ENCODE measurements around the gene SOCS6. TPM values are rescaled to one million over a fixed set of nuclear protein-coding genes. Genes with fewer than 3 reads are reported as not detected.
A peak's percentile ranks its signal among the peaks of the same experiment; 100 is the strongest.

Gene SOCS6
- total RNA-seq, 1 donor from 2014 or later, result 39.0 TPM

- no peak for DNase-seq (ENCODE audit: low spot score, unreplicated experiment)
- no peaks in the 10 kb centered on the region for H3K27me3 Mint-ChIP-seq
- no peak for TF ChIP-seq CTCF (IDR thresholded peaks at IDR 0.05; ENCODE audit: unreplicated experiment)
- peaks cover 55% of the 10 kb centered on the region for H3K4me1 Mint-ChIP-seq (ENCODE audit: low read depth)
- no peak overlapping the region for H3K4me3 Mint-ChIP-seq (ENCODE audit: low read depth)
- peaks cover 3% of the 10 kb centered on the region for H3K36me3 Mint-ChIP-seq (ENCODE audit: insufficient read depth)
- no peaks in the 10 kb centered on the region for H3K9me3 Mint-ChIP-seq (ENCODE audit: low read depth)
- peak overlapping the region; percentile 63 for H3K27ac Mint-ChIP-seq
Observed at GRCh38 chr18:70294471-70295191, 5.8 kb downstream of the SOCS6 start.

- TF ChIP-seq CTCF (IDR thresholded peaks at IDR 0.05; ENCODE audit: unreplicated experiment), result no peak
- Mint-ChIP-seq H3K4me3 (ENCODE audit: low read depth) (no peak overlapping the region), H3K36me3 (ENCODE audit: insufficient read depth) (peaks cover 3% of the 10 kb centered on the region), H3K27me3 (no peaks in the 10 kb centered on the region), H3K27ac (no peak overlapping the region), H3K9me3 (ENCODE audit: low read depth) (no peaks in the 10 kb centered on the region), H3K4me1 (ENCODE audit: low read depth) (peaks cover 50% of the 10 kb centered on the region)
- DNase-seq (ENCODE audit: low spot score, unreplicated experiment), result no peak
Observed at GRCh38 chr18:70295192-70296188, 6.6 kb downstream of the SOCS6 start.

- Mint-ChIP-seq H3K4me1 (ENCODE audit: low read depth) (peaks cover 42% of the 10 kb centered on the region), H3K27ac (peak overlapping the region; percentile 91), H3K27me3 (no peaks in the 10 kb centered on the region), H3K4me3 (ENCODE audit: low read depth) (no peak overlapping the region), H3K36me3 (ENCODE audit: insufficient read depth) (peaks cover 2% of the 10 kb centered on the region), H3K9me3 (ENCODE audit: low read depth) (no peaks in the 10 kb centered on the region)
- no peak for TF ChIP-seq CTCF (IDR thresholded peaks at IDR 0.05; ENCODE audit: unreplicated experiment)
- no peak for DNase-seq (ENCODE audit: low spot score, unreplicated experiment)
Observed at GRCh38 chr18:70296289-70296688, 7.4 kb downstream of the SOCS6 start.

GRCh38 chr18:70296781-70297180, 7.9 kb downstream of the SOCS6 start:
- no peak for TF ChIP-seq CTCF (IDR thresholded peaks at IDR 0.05; ENCODE audit: unreplicated experiment)
- H3K9me3 Mint-ChIP-seq (ENCODE audit: low read depth), result no peaks in the 10 kb centered on the region
- peak overlapping the region; percentile 58 for H3K27ac Mint-ChIP-seq
- peaks cover 38% of the 10 kb centered on the region for H3K4me1 Mint-ChIP-seq (ENCODE audit: low read depth)
- no peak for DNase-seq (ENCODE audit: low spot score, unreplicated experiment)
- no peaks in the 10 kb centered on the region for H3K27me3 Mint-ChIP-seq
- no peak overlapping the region for H3K4me3 Mint-ChIP-seq (ENCODE audit: low read depth)
- peaks cover 2% of the 10 kb centered on the region for H3K36me3 Mint-ChIP-seq (ENCODE audit: insufficient read depth)

GRCh38 chr18:70299393-70299792, 10.5 kb downstream of the SOCS6 start:
- Mint-ChIP-seq H3K4me3 (ENCODE audit: low read depth) (no peak overlapping the region), H3K27me3 (no peaks in the 10 kb centered on the region), H3K9me3 (ENCODE audit: low read depth) (peaks cover 5% of the 10 kb centered on the region), H3K36me3 (ENCODE audit: insufficient read depth) (peaks cover 6% of the 10 kb centered on the region), H3K4me1 (ENCODE audit: low read depth) (peaks cover 24% of the 10 kb centered on the region), H3K27ac (no peak overlapping the region)
- TF ChIP-seq CTCF (IDR thresholded peaks at IDR 0.05; ENCODE audit: unreplicated experiment), result no peak
- DNase-seq (ENCODE audit: low spot score, unreplicated experiment), result no peak
